H1 (cell line): ENCODE measurements around the gene TEAD1. TPM values are rescaled to one million over a fixed set of nuclear protein-coding genes. Genes with fewer than 3 reads are reported as not detected.

Experiments
- CTCF ChIA-PET: fragments of 300-600 bp; sonication (Branson Sonifier 250); formaldehyde crosslinking; loops from one replicate; lab custom pipeline; 2021; ENCODE audit not compliant: partially characterized antibody; lab: Charles Lee
- POLR2A ChIA-PET: fragments of 300-600 bp; sonication (Branson Sonifier 250); formaldehyde crosslinking; loops from one replicate; lab custom pipeline; 2021; ENCODE audit warnings: inconsistent platforms; ENCODE audit not compliant: partially characterized antibody; lab: Charles Lee
- DNase-seq, 2 experiments: peaks; one replicate each; pipeline versions ENCODE4 v3.0.0 to v3.0.0-alpha.2; 2010 to 2022; ENCODE audit warnings: low spot score in 2 of 2, low read depth in 1 of 2, mixed read lengths in 1 of 2
- FAIRE-seq: peaks from 2 replicates; lab custom pipeline; 2011; peaks lifted over from hg19 to GRCh38; lab: Jason Lieb, UNC
- H2AFZ ChIP-seq: 2 replicates; pipeline ENCODE4 v1.8.1; 2012; ENCODE audit warnings: low read length, inconsistent platforms
- H2AK5ac ChIP-seq: 2 replicates; pipeline ENCODE4 v1.6.1; 2013; ENCODE audit warnings: low read depth, low read length
- H2BK120ac ChIP-seq: replicated peaks from 2 replicates; pipeline ENCODE3; 2013; ENCODE audit warnings: low read depth, low read length, inconsistent platforms
- H2BK12ac ChIP-seq: 2 replicates; pipeline ENCODE4 v1.6.1; 2013; ENCODE audit warnings: low read depth, low read length
- H2BK15ac ChIP-seq: 2 replicates; pipeline ENCODE4 v1.6.1; 2013; ENCODE audit warnings: low read length
- H2BK20ac ChIP-seq: 2 replicates; pipeline ENCODE4 v1.6.1; 2013; ENCODE audit warnings: low read length
- H2BK5ac ChIP-seq: 2 replicates; pipeline ENCODE4 v1.6.1; 2013; ENCODE audit warnings: low read depth, low read length
- H3K14ac ChIP-seq: 2 replicates; pipeline ENCODE4 v1.6.1; 2013; ENCODE audit warnings: inconsistent platforms; ENCODE audit not compliant: insufficient read length
- H3K18ac ChIP-seq: 2 replicates; pipeline ENCODE4 v1.6.1; 2013; ENCODE audit warnings: low read length; ENCODE audit errors: extremely low read depth
- H3K23ac ChIP-seq: 2 replicates; pipeline ENCODE4 v1.6.1; 2013; ENCODE audit warnings: inconsistent platforms; ENCODE audit not compliant: insufficient read length
- H3K23me2 ChIP-seq: 2 replicates; pipeline ENCODE4 v1.6.1; 2013; ENCODE audit warnings: low read depth, low read length
- H3K27ac ChIP-seq: 2 replicates; pipeline ENCODE4 v1.6.1; 2011; ENCODE audit warnings: low read depth, low read length, inconsistent platforms
- H3K27me3 ChIP-seq, 4 experiments: replicated peaks in 1 of 4; 1 replicate in 1 of 4; 2 replicates in 3 of 4; pipeline versions ENCODE4 v1.6.1 to v1.8.1; 2011 to 2013; ENCODE audit warnings: low read length in 3 of 4, mild to moderate bottlenecking in 3 of 4, inconsistent platforms in 2 of 4, mixed read lengths in 2 of 4, moderate library complexity in 1 of 4; ENCODE audit not compliant: control insufficient read depth in 3 of 4, insufficient read depth in 3 of 4; ENCODE audit errors: extremely low read depth in 1 of 4
- H3K36me3 ChIP-seq, 4 experiments: 2 replicates each; pipeline versions ENCODE4 v1.6.1 to v1.8.1; 2011 to 2013; ENCODE audit warnings: mild to moderate bottlenecking in 4 of 4, low read length in 3 of 4, moderate library complexity in 2 of 4, control low read depth in 1 of 4, inconsistent platforms in 1 of 4; ENCODE audit not compliant: insufficient read depth in 4 of 4, control insufficient read depth in 2 of 4
- H3K4ac ChIP-seq: replicated peaks from 2 replicates; pipeline ENCODE3; 2013; ENCODE audit warnings: low read length, low read depth, mixed read lengths, inconsistent platforms; ENCODE audit not compliant: insufficient read length
- H3K4me1 ChIP-seq, 4 experiments: replicated peaks in 1 of 4; 1 replicate in 1 of 4; 2 replicates in 3 of 4; pipeline versions ENCODE4 v1.6.1 to v1.8.1; 2011 to 2013; ENCODE audit warnings: low read length in 3 of 4, inconsistent platforms in 2 of 4, mixed read lengths in 1 of 4; ENCODE audit not compliant: insufficient read depth in 4 of 4, control insufficient read depth in 3 of 4
- H3K4me2 ChIP-seq, 2 experiments: 2 replicates each; pipeline versions ENCODE4 v1.6.1 to v1.8.1; 2011 to 2013; ENCODE audit warnings: low read depth in 2 of 2, low read length in 2 of 2, control low read depth in 1 of 2, inconsistent platforms in 1 of 2, mild to moderate bottlenecking in 1 of 2; ENCODE audit not compliant: insufficient read depth in 1 of 2
- H3K4me3 ChIP-seq, 4 experiments: fragments of 200-600, 300-600 bp in 1 of 4; sonication (generic), shearing (Covaris generic), sonication (Bioruptor Twin) in 1 of 4; 2 replicates each; pipeline versions ENCODE4 v1.5.1 to v1.8.1; 2011 to 2016; ENCODE audit warnings: low read length in 4 of 4, low read depth in 3 of 4, control low read depth in 2 of 4, inconsistent platforms in 2 of 4, mild to moderate bottlenecking in 2 of 4, mixed read lengths in 1 of 4, moderate library complexity in 1 of 4; ENCODE audit not compliant: insufficient read depth in 2 of 4; ENCODE audit errors: extremely low read depth in 1 of 4
- H3K56ac ChIP-seq: replicated peaks from 2 replicates; pipeline ENCODE3; 2013; ENCODE audit warnings: low read depth, mild to moderate bottlenecking, mixed read lengths, low read length, inconsistent platforms; ENCODE audit not compliant: insufficient read length
- H3K79me1 ChIP-seq: 2 replicates; pipeline ENCODE4 v1.6.1; 2013; ENCODE audit warnings: low read depth, low read length, control low read depth
- H3K79me2 ChIP-seq, 2 experiments: 2 replicates each; pipeline versions ENCODE4 v1.6.1 to v1.8.1; 2012 to 2013; ENCODE audit warnings: low read length in 2 of 2, mild to moderate bottlenecking in 2 of 2, inconsistent platforms in 1 of 2; ENCODE audit not compliant: insufficient read depth in 2 of 2, control insufficient read depth in 1 of 2
- H3K9ac ChIP-seq, 4 experiments: replicated peaks in 1 of 4; 1 replicate in 1 of 4; 2 replicates in 3 of 4; pipeline versions ENCODE4 v1.6.1 to v1.8.1; 2011 to 2013; ENCODE audit warnings: low read depth in 3 of 4, low read length in 3 of 4, control low read depth in 2 of 4, mild to moderate bottlenecking in 2 of 4, moderate library complexity in 2 of 4, inconsistent platforms in 1 of 4; ENCODE audit errors: extremely low read depth in 1 of 4
- H3K9me3 ChIP-seq, 2 experiments: 2 replicates each; pipeline versions ENCODE4 v1.6.1 to v1.8.1; 2012 to 2013; ENCODE audit warnings: mild to moderate bottlenecking in 2 of 2, moderate library complexity in 2 of 2, control low read depth in 1 of 2, inconsistent platforms in 1 of 2, low read depth in 1 of 2, low read length in 1 of 2, mixed read lengths in 1 of 2; ENCODE audit not compliant: insufficient read depth in 2 of 2
- H4K20me1 ChIP-seq, 2 experiments: replicated peaks in 1 of 2; 2 replicates each; pipeline versions ENCODE3 to v1.8.1; 2011 to 2013; ENCODE audit warnings: inconsistent platforms in 2 of 2, low read length in 2 of 2, mild to moderate bottlenecking in 1 of 2; ENCODE audit not compliant: insufficient read depth in 2 of 2, control insufficient read depth in 1 of 2
- H4K5ac ChIP-seq: 2 replicates; pipeline ENCODE4 v1.6.1; 2013; ENCODE audit warnings: low read length, low read depth, mixed read lengths, inconsistent platforms; ENCODE audit not compliant: insufficient read length
- H4K8ac ChIP-seq: 2 replicates; pipeline ENCODE4 v1.8.0; 2013; ENCODE audit warnings: mild to moderate bottlenecking, moderate library complexity, low read length, inconsistent platforms; ENCODE audit not compliant: insufficient read depth; ENCODE audit errors: extremely low read depth
- H4K91ac ChIP-seq: replicated peaks from 2 replicates; pipeline ENCODE3; 2013; ENCODE audit warnings: low read length, mixed read lengths, inconsistent platforms; ENCODE audit not compliant: insufficient read length
- ATF3 ChIP-seq: IDR thresholded peaks from 2 replicates; pipeline ENCODE4 v1.6.1; 2011; ENCODE audit warnings: low read depth, mild to moderate bottlenecking, low read length; ENCODE audit not compliant: insufficient read depth
- CBX8 ChIP-seq: fragments of 300-800, 300-1000 bp; sonication (generic); IDR thresholded peaks from 2 replicates; pipeline ENCODE4 v1.7.1; 2016; ENCODE audit warnings: low read depth, low read length, borderline replicate concordance
- E2F6 ChIP-seq: IDR thresholded peaks from 2 replicates; pipeline ENCODE4 v1.6.1; 2012; ENCODE audit warnings: inconsistent platforms
- EGR1 ChIP-seq: IDR thresholded peaks from 2 replicates; pipeline ENCODE4 v1.6.1; 2011; ENCODE audit warnings: low read depth, low read length, borderline replicate concordance
- GABPA ChIP-seq: IDR thresholded peaks from 2 replicates; pipeline ENCODE4 v1.6.1; 2011; ENCODE audit warnings: mild to moderate bottlenecking, low read length, moderate library complexity, borderline replicate concordance; ENCODE audit not compliant: insufficient read depth
- GTF2F1 ChIP-seq: IDR thresholded peaks from 2 replicates; pipeline ENCODE4 v1.6.1; 2012; ENCODE audit warnings: low read depth, low read length, improper control_type of control experiment, borderline replicate concordance
- MAX ChIP-seq: IDR thresholded peaks from 2 replicates; pipeline ENCODE4 v1.6.1; 2012; ENCODE audit warnings: inconsistent platforms
- YY1 ChIP-seq: IDR thresholded peaks from 2 replicates; pipeline ENCODE4 v1.6.1; 2011; ENCODE audit warnings: low read depth, mild to moderate bottlenecking, low read length
- WGBS, 2 experiments: shearing (Covaris generic) in 1 of 2; methylation state at CpG; one replicate each; pipeline versions ENCODE4 v1.1.6 to v1.1.7; 2013 to 2015; ENCODE audit warnings: low lambda C conversion rate in 2 of 2, mixed read lengths in 2 of 2, inconsistent platforms in 1 of 2, low coverage in 1 of 2, missing lambda C conversion rate in 1 of 2; ENCODE audit not compliant: insufficient replicate concordance in 2 of 2, insufficient coverage in 1 of 2, insufficient read length in 1 of 2; ENCODE audit errors: extremely low coverage in 1 of 2, missing lambda C conversion rate in 1 of 2; 5-methylcytosine and 5-hydroxymethylcytosine counted together
- polyA plus RNA-seq, 7 experiments: library from polyadenylated mRNA; depleted of rRNA in 3 of 7; stranded (reverse) in 5 of 7; unstranded in 2 of 7; fragments of >200 nt in 5 of 7; fragments of 200-250 nt in 2 of 7; gene quantifications; 1 replicate in 5 of 7; 2 replicates in 1 of 7; 4 replicates in 1 of 7; pipeline versions ENCODE4 v1.2.1 to v1.2.3, GENCODE V29; 2011 to 2013; ENCODE audit warnings: missing spikeins in 2 of 7, mixed read lengths in 2 of 7
- total RNA-seq: library from RNA; stranded (reverse); fragmentation: NEBNext Ultra II Directional; extraction: Animal tissue kit (Norgen Biotek cat#: 25700); gene quantifications from 2 replicates; pipeline ENCODE4 v1.2.1, GENCODE V29; 2021

Gene TEAD1
- total and polyA plus RNA-seq, 2 of the 8 experiments (the other 6 are each of a cell fraction or from before 2014, with no cell fraction given) = 15.6 to 67.4 TPM

GRCh38 chr11:12831471-12832202 lies 157.4 kb downstream of the TEAD1 start:
- no peaks in the 10 kb centered on the region; the same call in 1 of the 2 replicates for H3K79me1 ChIP-seq
- H3K23ac ChIP-seq = no peak overlapping the region
- FAIRE-seq = no peak
- no peak overlapping the region for H2BK120ac ChIP-seq
- no peak overlapping the region for H3K27ac ChIP-seq
- H3K56ac ChIP-seq = no peak overlapping the region
- peaks cover 18 to 36% (median 24%) of the 10 kb centered on the region in 4 experiments for H3K4me1 ChIP-seq
- H2AFZ ChIP-seq = no peak overlapping the region
- 0 out of 2 replicates have a peak, but pooled peaks cover 6% of the 10 kb centered on the region for H3K23me2 ChIP-seq
- no peak overlapping the region for H3K9ac ChIP-seq
- 77% methylated on average over 5 of the region's 5 CpGs; no CpG with 5 or more reads in 1 of the 2 experiments for WGBS, 2 experiments
- H2BK15ac ChIP-seq = no peak overlapping the region
- no peak overlapping the region for H3K18ac ChIP-seq
- no peaks in the 10 kb centered on the region for H3K27me3 ChIP-seq
- no peak overlapping the region for H4K8ac ChIP-seq
- H3K79me2 ChIP-seq = peaks cover 2 to 73% of the 10 kb centered on the region in 2 experiments; a peak in 3 of 4 replicates
- H3K14ac ChIP-seq = no peak overlapping the region
- H4K91ac ChIP-seq = no peak overlapping the region
- no peak overlapping the region for H3K4ac ChIP-seq
- no peak overlapping the region for H2AK5ac ChIP-seq
- no peak overlapping the region for H2BK12ac ChIP-seq
- POLR2A ChIA-PET = interaction anchor here (0.6 to 5.2 kb wide), 2 partner anchors 32 to 429 kb away, joined by 3 to 32 read pairs; no protein-coding TSS in a partner anchor
- no peak overlapping the region for H3K4me3 ChIP-seq
- no peak overlapping the region for H2BK5ac ChIP-seq
- no peak overlapping the region for H2BK20ac ChIP-seq
- no peak overlapping the region; a peak in 1 of 4 replicates for H3K4me2 ChIP-seq
- no peaks in the 10 kb centered on the region for H4K20me1 ChIP-seq
- H3K9me3 ChIP-seq = no peaks in the 10 kb centered on the region
- DNase-seq = no peak
- CTCF ChIA-PET = interaction anchor here (0.7 to 2.5 kb wide), 8 partner anchors 11 to 37 kb away, joined by 3 to 6 read pairs (median 4); no protein-coding TSS in a partner anchor
- no peak overlapping the region for H4K5ac ChIP-seq
- H3K36me3 ChIP-seq = no peaks in the 10 kb centered on the region
- TF ChIP-seq YY1 (no peak), CBX8 (no peak), GABPA (no peak), MAX (no peak), EGR1 (no peak), E2F6 (no peak), GTF2F1 (no peak), ATF3 (no peak)
